GM13977 (cell line): ENCODE results near the gene P2RY2.

Experiments used
- DNase-seq: peaks from one replicate; pipeline ENCODE4 v3.0.0; 2012; ENCODE audit warnings: low spot score
- in situ Hi-C: fragments of 300-500 bp; cut with MboI; formaldehyde crosslinking; loops from one replicate; pipeline ENCODE4 v1.12.0; 2022; ENCODE audit warnings: low sequenced_read_pairs, low pct_unique_long_range_greater_than_20kb, mixed read lengths, inconsistent platforms; ENCODE audit not compliant: unreplicated experiment
- TF ChIP-seq, protein P1 (sequence below): IDR thresholded peaks from 2 replicates; pipeline ENCODE4 v1.5.1; 2012; ENCODE audit warnings: mild to moderate bottlenecking, control low read depth; ENCODE audit not compliant: insufficient read depth; ENCODE audit errors: extremely low read depth, missing control alignments

Gene P2RY2

DNA sequence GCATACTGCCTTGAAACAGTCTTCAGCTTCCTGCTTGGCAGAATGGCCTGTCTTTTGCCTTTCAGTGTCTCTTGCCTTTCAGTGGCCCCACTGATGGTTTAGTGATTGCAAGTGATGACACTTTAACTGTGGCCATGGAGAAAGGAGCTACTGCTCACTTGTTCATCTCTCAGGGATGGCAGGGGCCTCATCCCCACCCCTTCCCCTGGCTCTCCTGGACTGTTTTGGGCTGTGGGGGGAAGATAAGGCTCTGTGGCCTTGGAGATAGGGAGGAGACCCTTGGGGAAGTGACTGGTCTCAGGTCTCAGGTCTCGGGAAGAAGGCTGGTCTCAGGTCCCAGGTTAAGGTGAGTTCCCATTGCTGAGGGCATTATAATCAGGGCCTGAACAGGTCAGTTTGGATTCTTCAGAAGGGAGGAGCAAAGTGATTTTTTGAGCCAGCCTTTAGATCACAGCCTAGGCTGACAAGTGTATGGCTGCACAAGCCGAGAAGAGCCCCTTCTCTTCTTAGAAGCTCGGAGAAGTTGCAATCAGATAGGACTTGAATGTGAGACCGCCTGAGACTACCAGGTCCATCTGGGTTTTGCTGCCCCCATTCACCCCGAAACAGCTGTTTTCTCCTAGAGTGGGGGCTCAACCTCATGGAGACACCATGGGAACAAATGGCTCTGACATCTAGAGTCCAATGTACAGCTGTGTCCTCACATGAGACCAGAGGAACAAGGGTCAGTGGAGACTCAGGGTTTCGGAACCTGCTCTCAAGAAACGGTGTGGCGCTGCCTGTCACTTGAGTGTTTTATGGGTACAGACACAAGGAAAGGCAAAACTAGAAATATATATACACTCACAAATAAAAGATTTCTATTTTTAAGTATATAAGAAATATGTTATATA lies 15.9 kb upstream of the P2RY2 start:
- TF ChIP-seq, protein P1, sequence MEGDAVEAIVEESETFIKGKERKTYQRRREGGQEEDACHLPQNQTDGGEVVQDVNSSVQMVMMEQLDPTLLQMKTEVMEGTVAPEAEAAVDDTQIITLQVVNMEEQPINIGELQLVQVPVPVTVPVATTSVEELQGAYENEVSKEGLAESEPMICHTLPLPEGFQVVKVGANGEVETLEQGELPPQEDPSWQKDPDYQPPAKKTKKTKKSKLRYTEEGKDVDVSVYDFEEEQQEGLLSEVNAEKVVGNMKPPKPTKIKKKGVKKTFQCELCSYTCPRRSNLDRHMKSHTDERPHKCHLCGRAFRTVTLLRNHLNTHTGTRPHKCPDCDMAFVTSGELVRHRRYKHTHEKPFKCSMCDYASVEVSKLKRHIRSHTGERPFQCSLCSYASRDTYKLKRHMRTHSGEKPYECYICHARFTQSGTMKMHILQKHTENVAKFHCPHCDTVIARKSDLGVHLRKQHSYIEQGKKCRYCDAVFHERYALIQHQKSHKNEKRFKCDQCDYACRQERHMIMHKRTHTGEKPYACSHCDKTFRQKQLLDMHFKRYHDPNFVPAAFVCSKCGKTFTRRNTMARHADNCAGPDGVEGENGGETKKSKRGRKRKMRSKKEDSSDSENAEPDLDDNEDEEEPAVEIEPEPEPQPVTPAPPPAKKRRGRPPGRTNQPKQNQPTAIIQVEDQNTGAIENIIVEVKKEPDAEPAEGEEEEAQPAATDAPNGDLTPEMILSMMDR = no peak
- DNase-seq = no peak
- in situ Hi-C loops = no loop called here

DNA sequence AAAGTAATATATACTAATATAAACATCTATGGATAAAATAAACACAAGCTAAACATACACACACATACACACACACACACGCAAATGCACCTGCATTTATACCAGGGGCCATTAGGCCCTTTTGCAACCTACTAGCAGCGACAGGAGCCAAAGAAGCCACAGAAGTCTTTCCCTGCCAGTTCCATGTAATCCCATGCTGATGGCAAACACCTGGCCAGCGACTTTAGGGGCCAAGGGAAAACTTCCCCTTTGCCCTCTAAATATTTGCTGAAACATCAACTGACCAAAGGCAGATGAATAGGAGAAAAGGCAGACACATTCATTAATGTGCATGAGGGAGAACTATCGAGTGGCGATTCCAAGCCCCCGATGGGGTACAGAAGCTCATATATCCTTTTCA lies 14.8 kb upstream of the P2RY2 start:
- no peak for DNase-seq

DNA sequence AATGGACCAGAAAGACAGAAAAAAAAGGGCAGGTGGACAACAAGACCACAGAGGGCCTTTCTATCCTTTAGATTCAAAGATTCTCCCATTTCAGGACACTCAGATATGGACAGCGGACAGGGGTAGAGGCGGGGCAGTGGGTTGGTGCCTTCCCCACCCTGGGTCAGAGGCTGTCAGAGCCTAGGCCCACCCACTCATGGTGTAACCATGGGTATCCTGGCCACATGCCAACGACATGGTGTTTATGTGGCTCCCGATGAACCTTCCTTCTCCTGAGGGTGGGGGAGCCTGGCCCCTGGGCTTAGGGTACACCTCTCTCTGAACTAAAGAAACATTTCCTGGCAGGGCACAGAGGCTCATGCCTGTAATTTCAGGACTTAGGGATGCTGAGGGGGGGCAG lies 14.3 kb upstream of the P2RY2 start:
- DNase-seq = no peak
- in situ Hi-C loops = no loop called here
- TF ChIP-seq, protein P1 = no peak

More for the DNA sequence above, 14.8 kb upstream of the P2RY2 start:
- in situ Hi-C loops = no loop called here
- TF ChIP-seq, protein P1 = no peak

DNA sequence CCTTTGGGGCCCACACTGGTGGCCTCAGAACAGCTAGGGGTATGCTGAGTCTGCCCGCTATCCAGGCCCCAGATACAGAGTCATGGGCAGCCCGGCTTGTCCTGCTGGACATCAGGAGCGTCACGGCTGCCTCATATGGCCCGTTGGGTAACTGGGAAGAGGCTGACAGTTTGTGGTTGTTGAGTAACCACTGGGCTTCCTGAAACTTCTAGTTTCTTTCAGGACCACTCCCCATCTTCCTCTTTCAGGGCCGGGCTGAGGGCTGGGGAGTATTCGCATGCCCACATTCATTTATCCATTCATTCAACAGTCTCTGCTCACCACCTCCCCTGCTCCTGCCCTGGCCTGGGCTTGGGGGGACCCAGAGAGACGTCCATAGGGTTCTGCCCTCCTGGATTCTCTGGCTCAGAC lies 13.4 kb upstream of the P2RY2 start:
- TF ChIP-seq, protein P1 = no peak
- in situ Hi-C loops = no loop called here
- DNase-seq = no peak

DNA sequence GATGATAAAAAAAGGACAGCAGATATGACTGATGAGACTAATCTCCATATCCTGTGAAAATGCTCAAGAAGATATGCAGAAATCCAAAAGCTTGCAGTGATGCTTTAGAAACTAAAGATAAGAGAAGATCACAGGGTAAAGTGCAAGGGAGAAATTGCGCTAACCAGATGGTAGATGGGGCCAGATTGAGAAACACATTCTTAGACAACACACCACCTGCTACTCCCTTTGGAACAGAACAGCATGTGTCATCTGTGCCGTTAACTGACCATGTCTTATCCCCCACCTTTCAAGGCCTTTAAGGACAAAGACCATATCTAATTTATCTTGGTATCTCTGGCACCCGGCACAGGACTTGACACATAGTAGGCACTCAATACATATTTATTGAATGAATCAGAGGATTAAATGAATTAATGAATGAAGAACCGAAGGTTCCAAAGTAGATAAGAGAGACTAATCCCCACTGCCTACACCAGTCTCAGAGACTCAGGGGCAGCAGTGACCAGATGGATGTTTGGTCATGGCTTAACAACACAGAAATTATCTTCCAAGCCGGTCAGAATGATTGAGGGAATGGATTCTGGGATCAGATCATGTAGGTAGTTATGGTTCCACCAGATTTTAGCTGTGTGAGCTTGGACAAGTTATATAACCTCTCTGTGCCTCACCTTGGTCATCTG lies 12.3 kb upstream of the P2RY2 start:
- no peak for DNase-seq
- TF ChIP-seq, protein P1 = no peak
- in situ Hi-C loops = no loop called here

DNA sequence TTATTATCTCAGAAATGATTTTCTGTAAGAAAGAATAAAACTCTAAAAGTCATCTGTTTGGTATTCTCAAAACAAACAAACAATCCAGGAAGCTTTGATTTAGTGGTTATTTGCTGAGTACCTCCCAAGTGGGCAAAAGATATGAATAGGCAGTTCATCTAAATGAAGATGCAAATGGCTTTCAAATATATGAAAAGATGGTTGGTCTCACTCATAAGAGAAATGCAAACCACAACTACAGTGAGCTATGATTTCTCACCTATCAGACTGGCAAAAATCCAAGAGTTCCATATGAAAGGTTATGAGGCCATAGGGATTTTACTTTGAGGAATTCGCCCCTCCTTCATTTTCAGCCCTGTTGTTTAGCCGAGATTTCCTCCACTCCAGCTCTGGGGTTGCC lies 11.3 kb upstream of the P2RY2 start:
- no peak for DNase-seq
- TF ChIP-seq, protein P1 = no peak
- in situ Hi-C loops = no loop called here
